Measurements from ENCODE around the gene GJB2. TPM values are rescaled to one million over a fixed set of nuclear protein-coding genes. Genes with fewer than 3 reads are reported as not detected.

Gene GJB2
- total and polyA plus RNA-seq, 2 donors: 2.5 to 3.9 TPM

DNA sequence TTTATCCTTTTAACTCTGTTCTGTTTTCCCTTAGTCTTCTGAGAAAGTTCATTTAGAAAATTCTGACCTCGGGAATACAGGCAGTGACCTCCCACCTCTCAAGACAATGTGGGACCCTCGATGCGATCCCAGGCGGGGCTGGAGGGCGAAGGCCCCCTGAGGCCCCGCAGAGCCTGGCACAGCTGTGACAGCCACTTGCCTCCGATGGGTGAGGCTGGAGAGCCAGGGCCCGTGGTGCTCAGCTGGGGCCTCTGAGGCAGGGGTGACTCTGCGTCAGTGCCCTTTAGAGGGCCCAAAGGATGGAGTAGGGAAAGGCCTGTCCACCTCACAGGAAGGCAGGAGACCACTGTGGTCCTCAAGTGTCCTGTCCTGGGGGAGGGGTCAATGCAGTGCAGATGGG is 42.2 kb downstream of the GJB2 start:
- DNase-seq (ENCODE audit: extremely low spot score): no peak
- no peaks in the 10 kb centered on the region for H3K36me3 ChIP-seq (ENCODE audit: insufficient read depth)
- WGBS: 84% methylated on average over 9 of the region's 9 CpGs
- H3K4me3 ChIP-seq (ENCODE audit: low read depth, low read length): no peak overlapping the region
- H3K4me1 ChIP-seq (ENCODE audit: insufficient read depth): no peaks in the 10 kb centered on the region
- H3K27ac ChIP-seq (ENCODE audit: low read depth): no peak overlapping the region

DNA sequence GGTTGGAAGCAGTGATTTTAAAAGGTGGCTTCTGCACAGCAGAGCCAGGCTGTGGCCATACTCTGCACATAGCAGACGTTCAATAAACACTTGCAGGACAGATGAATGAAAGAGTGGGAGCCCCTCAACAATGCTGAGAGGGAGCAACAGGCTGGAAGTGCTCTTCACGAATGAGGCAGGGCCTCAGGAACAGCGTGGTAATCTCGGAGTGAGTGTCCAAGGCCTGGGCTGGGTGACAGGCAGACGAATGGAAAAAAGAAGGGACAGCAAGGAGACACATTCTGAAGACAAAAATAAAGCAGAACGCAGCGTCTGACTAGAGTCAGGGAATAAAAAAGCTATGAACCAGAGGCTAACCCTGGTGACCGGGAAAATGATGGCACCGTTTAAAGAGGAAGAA is 43.0 kb downstream of the GJB2 start:
- DNase-seq (ENCODE audit: extremely low spot score): no peak
- WGBS: 67% methylated on average over 9 of the region's 9 CpGs

DNA sequence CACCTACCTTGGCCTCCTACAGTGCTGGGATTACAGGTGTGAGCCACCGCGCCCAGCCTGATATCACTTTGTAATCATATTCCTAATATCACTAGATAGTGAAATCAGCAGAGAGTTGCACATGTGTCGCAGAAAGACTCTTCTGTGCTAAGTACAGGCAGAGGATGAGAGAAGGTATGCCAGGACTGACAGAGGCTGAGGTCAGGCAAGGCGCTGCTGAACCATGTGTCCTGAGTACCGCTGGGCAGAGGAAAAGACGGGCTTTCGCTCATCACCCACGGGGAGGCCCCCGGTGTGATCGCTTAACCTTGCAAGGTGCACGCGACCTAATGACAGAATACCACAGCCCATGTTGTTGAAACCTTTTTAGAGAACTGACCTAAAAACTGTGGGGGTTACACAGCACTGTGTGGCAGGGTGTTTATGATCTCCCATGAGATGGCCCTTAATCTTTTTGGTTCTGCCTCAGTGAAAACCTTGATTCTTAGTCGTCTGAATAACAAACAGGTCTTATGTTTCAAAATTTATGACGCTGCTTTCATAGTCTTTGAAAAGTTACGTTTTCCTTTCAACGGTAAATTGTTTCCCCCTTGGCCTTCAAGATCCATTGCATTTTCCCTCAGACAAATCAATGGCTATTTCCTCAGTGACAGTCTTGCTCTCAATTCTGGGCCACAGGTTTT is 44.1 kb downstream of the GJB2 start:
- no peak overlapping the region for H3K27ac ChIP-seq (ENCODE audit: low read depth)
- DNase-seq (ENCODE audit: extremely low spot score): no peak
- H3K4me3 ChIP-seq (ENCODE audit: low read depth, low read length): no peak overlapping the region
- WGBS: 88% methylated on average over 16 of the region's 16 CpGs
- no peaks in the 10 kb centered on the region for H3K4me1 ChIP-seq (ENCODE audit: insufficient read depth)
- no peaks in the 10 kb centered on the region for H3K36me3 ChIP-seq (ENCODE audit: insufficient read depth)

More for the DNA sequence above, 43.0 kb downstream of the GJB2 start:
- Histone ChIP-seq H3K27ac (ENCODE audit: low read depth) (no peak overlapping the region), H3K36me3 (ENCODE audit: insufficient read depth) (no peaks in the 10 kb centered on the region), H3K4me3 (ENCODE audit: low read depth, low read length) (no peak overlapping the region), H3K4me1 (ENCODE audit: insufficient read depth) (no peaks in the 10 kb centered on the region)

DNA sequence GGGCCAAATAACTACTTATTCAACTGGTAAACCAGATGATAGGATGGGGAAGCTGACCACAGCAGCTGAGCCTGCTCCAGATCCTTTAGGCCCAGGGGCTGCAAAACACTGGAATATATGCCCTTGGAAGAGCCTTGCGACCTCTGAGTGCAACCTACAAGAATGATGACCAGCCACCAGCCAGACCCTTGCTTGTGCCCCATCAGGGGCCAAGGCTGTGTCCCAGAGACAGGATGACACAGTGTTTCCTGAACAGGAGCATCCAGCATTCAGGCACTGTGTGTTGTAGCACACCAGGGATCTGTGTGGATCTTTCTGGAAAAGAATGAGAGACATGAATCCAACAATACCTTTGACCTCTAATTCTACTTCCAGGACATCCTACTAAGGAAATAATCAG is 46.4 kb downstream of the GJB2 start:
- Histone ChIP-seq H3K27ac (ENCODE audit: low read depth) (no peak overlapping the region), H3K36me3 (ENCODE audit: insufficient read depth) (no peaks in the 10 kb centered on the region), H3K4me1 (ENCODE audit: insufficient read depth) (peaks cover 2% of the 10 kb centered on the region), H3K4me3 (ENCODE audit: low read depth, low read length) (no peak overlapping the region)
- 96% methylated on average over 1 of the region's 1 CpG for WGBS
- no peak for DNase-seq (ENCODE audit: extremely low spot score)

DNA sequence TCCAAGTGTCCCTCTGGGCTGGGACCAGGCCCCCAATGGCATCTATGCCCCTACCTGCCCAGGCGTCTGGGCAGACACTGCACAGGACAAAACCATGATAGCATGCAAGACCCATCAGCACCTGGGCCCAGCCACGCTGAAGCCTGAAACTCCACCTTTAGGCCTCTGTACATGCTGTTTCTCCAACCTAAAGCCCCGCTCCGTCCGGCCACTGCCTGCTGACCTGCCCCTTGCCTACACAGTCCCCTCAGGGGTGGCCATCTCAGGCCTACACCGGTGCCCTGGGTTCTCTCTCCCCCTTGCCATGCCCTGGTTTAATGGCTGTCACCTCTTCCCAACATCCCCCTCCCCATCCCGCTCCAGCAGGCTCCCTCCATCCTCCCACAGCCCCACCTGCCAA is 47.2 kb downstream of the GJB2 start:
- no peaks in the 10 kb centered on the region for H3K36me3 ChIP-seq (ENCODE audit: insufficient read depth)
- peaks cover 2% of the 10 kb centered on the region for H3K4me1 ChIP-seq (ENCODE audit: insufficient read depth)
- no peak overlapping the region for H3K4me3 ChIP-seq (ENCODE audit: low read depth, low read length)
- no peak for DNase-seq (ENCODE audit: extremely low spot score)
- H3K27ac ChIP-seq (ENCODE audit: low read depth): no peak overlapping the region
- 88% methylated on average over 7 of the region's 7 CpGs for WGBS

DNA sequence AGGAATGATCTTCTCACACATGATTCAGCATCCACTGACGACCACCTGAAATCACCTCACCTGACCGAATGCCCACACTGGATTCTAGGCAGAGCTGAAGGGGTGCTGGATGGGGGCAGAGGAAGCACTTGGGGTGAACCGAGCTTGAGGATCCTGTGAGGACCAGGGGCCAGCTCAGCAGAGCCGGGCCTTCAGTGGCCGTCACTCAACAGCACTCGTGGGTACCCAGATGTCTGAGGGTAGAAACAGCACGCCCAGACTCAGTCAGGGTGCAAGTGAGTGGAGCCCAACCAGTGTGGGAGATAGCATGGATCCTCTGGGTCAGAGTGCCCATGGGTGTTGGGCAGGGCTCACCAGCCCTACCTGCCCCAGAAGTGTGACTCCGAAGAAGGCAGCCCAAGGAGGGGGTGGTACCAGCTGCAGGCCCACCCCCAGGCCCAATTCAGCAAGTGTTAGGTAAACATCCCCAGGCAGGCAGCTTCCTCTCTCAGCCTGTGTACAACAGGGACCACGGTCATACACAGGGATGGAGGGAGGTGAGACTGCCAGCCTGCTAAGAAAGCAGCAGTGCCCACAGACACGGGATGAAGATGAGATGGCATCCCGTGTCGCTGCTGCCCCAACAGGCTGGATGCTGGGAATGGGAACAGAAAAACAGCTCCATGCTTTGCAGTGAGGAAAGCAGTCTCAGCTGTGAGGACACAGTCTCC is 48.4 kb downstream of the GJB2 start:
- no peak for DNase-seq (ENCODE audit: extremely low spot score)
- no peak overlapping the region for H3K4me3 ChIP-seq (ENCODE audit: low read depth, low read length)
- no peak overlapping the region for H3K27ac ChIP-seq (ENCODE audit: low read depth)
- H3K36me3 ChIP-seq (ENCODE audit: insufficient read depth): no peaks in the 10 kb centered on the region
- 84% methylated on average over 12 of the region's 12 CpGs for WGBS
- H3K4me1 ChIP-seq (ENCODE audit: insufficient read depth): peaks cover 2% of the 10 kb centered on the region

DNA sequence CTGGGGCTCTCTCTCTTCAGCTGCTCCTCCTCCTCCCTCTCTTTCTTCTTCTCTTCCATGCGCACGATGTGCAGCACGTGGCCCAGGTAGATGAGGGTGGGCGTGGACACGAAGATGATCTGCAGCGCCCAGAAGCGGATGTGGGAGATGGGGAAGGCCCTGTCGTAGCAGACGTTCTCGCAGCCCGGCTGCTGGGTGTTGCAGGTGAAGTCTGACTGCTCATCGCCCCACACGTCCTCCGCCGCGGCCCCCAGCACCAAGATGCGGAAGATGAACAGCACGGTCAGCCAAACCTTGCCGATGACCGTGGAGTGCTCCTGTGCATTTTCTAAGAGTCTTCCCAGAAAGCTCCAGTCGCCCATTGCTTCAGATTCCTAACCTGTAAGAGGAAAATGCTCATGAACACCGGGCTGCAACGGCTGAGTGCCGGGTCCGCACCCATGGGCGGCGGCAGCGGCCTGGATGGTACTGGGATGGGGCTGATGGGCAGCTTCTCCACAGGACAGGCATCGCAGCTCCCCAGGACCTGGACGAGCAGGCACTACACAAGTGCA is 49.7 kb downstream of the GJB2 start:
- WGBS: 87% methylated on average over 30 of the region's 30 CpGs
- Histone ChIP-seq H3K4me3 (ENCODE audit: low read depth, low read length) (no peak overlapping the region), H3K4me1 (ENCODE audit: insufficient read depth) (peaks cover 2% of the 10 kb centered on the region), H3K27ac (ENCODE audit: low read depth) (no peak overlapping the region), H3K36me3 (ENCODE audit: insufficient read depth) (no peaks in the 10 kb centered on the region)
- no peak for DNase-seq (ENCODE audit: extremely low spot score)

DNA sequence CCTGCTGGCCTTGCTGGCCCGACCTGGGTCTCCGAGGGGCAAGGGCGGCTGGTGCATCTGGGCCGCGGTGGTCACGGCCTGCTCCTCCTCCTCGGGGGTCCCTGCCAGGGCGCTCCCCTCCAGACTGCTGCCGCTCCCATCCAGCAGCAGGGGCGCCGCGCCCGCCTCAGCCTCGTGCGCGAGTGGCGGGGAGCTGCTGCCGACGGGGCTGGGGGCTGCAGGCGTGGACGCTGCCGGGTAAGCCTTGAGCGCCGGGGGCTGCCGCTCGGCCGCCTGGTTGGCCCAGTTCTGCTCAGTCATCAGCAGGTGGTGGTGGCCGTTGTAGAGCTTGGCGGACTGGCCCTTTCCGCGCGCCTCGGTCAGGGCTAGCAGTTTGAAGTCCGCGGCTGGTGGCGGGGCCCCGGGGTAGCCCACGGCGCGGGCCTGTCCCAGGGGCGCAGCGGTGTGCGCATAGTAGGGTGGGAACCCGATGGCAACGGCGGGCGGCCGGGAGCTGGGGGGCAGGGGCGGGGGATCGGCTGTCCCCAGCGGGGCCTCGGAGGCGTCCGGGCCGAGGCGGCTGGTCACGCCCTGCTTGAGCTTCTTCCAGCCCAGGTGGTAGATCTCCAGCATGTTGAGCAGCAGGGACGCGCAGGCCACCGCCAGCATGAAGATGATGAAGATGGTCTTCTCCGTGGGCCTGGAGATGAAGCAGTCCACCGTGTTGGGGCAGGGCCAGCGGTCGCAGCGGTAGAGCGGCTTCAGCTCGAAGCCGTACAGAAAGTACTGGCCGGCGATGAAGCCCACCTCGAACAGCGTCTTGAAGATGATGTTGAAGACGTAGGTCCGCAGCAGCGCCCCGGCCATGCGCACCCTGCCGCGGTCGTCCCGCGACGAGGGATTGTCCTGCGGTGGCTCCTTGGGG is 50.5 kb downstream of the GJB2 start:
- no peak overlapping the region for H3K4me3 ChIP-seq (ENCODE audit: low read depth, low read length)
- no peaks in the 10 kb centered on the region for H3K36me3 ChIP-seq (ENCODE audit: insufficient read depth)
- H3K27ac ChIP-seq (ENCODE audit: low read depth): no peak overlapping the region
- 24% methylated on average over 84 of the region's 84 CpGs for WGBS
- DNase-seq (ENCODE audit: extremely low spot score): no peak
- H3K4me1 ChIP-seq (ENCODE audit: insufficient read depth): peaks cover 2% of the 10 kb centered on the region

DNA sequence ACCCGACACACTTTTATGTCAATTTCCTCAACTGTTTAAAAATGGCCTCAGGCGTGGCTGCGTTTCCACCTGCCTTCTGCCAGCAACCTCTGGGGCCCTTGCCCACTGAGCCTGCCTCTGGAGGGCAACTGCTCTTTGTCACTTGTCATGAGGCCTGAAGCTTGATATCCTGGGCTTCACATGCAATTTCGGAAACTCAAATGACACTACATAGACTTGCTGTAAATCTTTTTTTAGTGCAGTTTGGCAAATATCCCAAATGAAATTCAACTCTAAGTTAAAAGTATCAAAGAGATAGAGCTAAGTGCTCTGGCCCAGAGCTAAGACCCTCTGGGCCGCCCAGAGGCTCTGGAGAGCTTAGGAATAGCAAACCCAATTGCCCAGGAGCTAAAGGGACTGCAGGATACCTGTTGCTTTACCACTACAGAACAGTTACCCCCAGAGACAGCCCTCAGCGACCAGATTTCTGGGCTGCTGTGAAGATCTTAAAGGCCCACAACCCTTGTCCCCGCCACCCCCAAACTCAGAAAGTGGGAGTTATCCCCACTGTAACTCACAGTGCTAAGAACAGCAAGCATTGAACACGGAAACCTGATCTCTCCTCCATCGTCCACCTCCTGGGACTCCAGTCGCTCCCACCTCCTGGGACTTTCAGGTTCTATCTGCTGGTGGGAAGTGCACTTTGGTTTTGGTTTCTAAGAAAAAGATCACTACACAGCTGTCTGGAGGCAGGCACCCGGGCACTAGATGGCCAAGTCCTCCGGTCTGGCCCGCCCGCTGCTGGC is 51.3 kb downstream of the GJB2 start:
- H3K36me3 ChIP-seq (ENCODE audit: insufficient read depth): no peaks in the 10 kb centered on the region
- DNase-seq (ENCODE audit: extremely low spot score): no peak
- no peak overlapping the region for H3K27ac ChIP-seq (ENCODE audit: low read depth)
- WGBS: 63% methylated on average over 14 of the region's 14 CpGs
- peaks cover 2% of the 10 kb centered on the region for H3K4me1 ChIP-seq (ENCODE audit: insufficient read depth)
- no peak overlapping the region for H3K4me3 ChIP-seq (ENCODE audit: low read depth, low read length)

DNA sequence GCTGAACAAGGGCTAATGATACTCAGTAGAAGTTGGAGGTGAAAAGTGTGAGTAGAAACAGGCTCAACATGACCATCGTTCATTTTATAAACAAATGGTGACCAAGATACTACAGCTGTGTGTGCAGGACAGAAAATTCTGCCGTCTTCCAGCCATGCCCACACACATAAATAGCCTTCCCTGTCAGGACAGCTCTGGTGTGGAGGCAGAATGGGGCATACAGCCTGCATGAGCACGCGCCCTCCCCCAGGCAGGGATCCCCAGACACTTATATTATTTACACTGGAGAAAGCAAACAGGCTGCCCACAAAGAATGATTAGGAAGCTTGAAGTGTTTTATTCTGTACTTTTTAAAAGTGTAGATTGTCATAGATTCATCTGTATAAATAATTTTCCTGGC is 52.3 kb downstream of the GJB2 start:
- 70% methylated on average over 4 of the region's 4 CpGs for WGBS

DNA sequence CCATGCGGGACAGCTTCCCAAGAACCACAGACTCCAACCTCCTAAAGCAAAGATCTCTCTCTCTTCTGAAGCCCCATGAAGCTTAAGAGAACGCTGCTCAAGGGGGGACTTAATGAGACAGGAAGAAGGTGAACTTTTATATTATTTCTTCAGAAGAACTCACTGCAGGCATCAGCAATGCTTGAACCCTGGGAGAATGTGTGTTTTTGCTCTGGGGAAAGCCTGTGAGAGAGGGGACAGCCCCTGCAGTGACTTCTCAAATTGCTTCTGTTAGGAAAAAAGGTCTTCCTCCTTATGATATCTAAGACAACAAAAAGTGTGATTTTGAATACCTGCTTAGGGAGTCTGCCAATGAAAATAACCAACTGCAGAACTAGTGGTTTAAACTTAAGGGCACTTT is 54.9 kb downstream of the GJB2 start:
- Histone ChIP-seq H3K4me1 (ENCODE audit: insufficient read depth) (peaks cover 2% of the 10 kb centered on the region), H3K27ac (ENCODE audit: low read depth) (no peak overlapping the region), H3K36me3 (ENCODE audit: insufficient read depth) (no peaks in the 10 kb centered on the region), H3K4me3 (ENCODE audit: low read depth, low read length) (no peak overlapping the region)
- WGBS: 68% methylated on average over 2 of the region's 2 CpGs
- no peak for DNase-seq (ENCODE audit: extremely low spot score)

More for the DNA sequence above, 52.3 kb downstream of the GJB2 start:
- H3K4me3 ChIP-seq (ENCODE audit: low read depth, low read length): no peak overlapping the region
- H3K4me1 ChIP-seq (ENCODE audit: insufficient read depth): peaks cover 2% of the 10 kb centered on the region
- no peak overlapping the region for H3K27ac ChIP-seq (ENCODE audit: low read depth)
- H3K36me3 ChIP-seq (ENCODE audit: insufficient read depth): no peaks in the 10 kb centered on the region
- no peak for DNase-seq (ENCODE audit: extremely low spot score)

Data from urinary bladder (tissue), 4 donors.